Osteocyte (in vitro differentiated cells): Measurements from ENCODE around the gene KIAA1958. TPM values are rescaled to one million over a fixed set of nuclear protein-coding genes. Genes with fewer than 3 reads are reported as not detected.

Experiments used
- DNase-seq: peaks from one replicate; pipeline ENCODE4 v3.0.0; 2021; ENCODE audit warnings: mixed read lengths; ENCODE audit not compliant: unreplicated experiment; ENCODE audit errors: extremely low spot score
- H3K27ac Mint-ChIP-seq: one replicate; pipeline ENCODE4 v1.8.0; 2021; ENCODE audit warnings: mild to moderate bottlenecking, mixed read lengths; ENCODE audit not compliant: unreplicated experiment
- H3K27me3 Mint-ChIP-seq: one replicate; pipeline ENCODE4 v1.8.0; 2021; ENCODE audit warnings: mixed read lengths; ENCODE audit not compliant: unreplicated experiment
- H3K36me3 Mint-ChIP-seq: one replicate; pipeline ENCODE4 v1.8.0; 2021; ENCODE audit warnings: mixed read lengths; ENCODE audit not compliant: unreplicated experiment
- H3K4me1 Mint-ChIP-seq: one replicate; pipeline ENCODE4 v1.8.0; 2021; ENCODE audit warnings: mixed read lengths; ENCODE audit not compliant: unreplicated experiment
- H3K4me3 Mint-ChIP-seq: one replicate; pipeline ENCODE4 v1.8.0; 2021; ENCODE audit warnings: mild to moderate bottlenecking, moderate library complexity, mixed read lengths; ENCODE audit not compliant: unreplicated experiment
- H3K9me3 Mint-ChIP-seq: one replicate; pipeline ENCODE4 v1.8.0; 2021; ENCODE audit warnings: mixed read lengths; ENCODE audit not compliant: unreplicated experiment
- CTCF ChIP-seq: fragments of 200-600 bp; sonication (generic); IDR thresholded peaks from 2 replicates; pipeline ENCODE4 v1.5.0; 2021; ENCODE audit warnings: antibody characterized with exemption, mild to moderate bottlenecking, moderate library complexity
- total RNA-seq: library from RNA; stranded (reverse); gene quantifications from 2 replicates; pipeline ENCODE4 v1.2.1, GENCODE V29; 2021

The KIAA1958 gene
- total RNA-seq, 1 donor from 2014 or later = 4.9 TPM

- H3K4me3 Mint-ChIP-seq = no peak overlapping the region
- DNase-seq = no peak
- no peaks in the 10 kb centered on the region for H3K27me3 Mint-ChIP-seq
- H3K9me3 Mint-ChIP-seq = peaks cover 23% of the 10 kb centered on the region
- TF ChIP-seq CTCF = no peak
- H3K36me3 Mint-ChIP-seq = peaks cover 12% of the 10 kb centered on the region
- no peaks in the 10 kb centered on the region for H3K4me1 Mint-ChIP-seq
- H3K27ac Mint-ChIP-seq = no peak overlapping the region
Measured at GRCh38 chr9:112680731-112681402, 194.2 kb downstream of the KIAA1958 start.

- Mint-ChIP-seq H3K4me3 (no peak overlapping the region), H3K27me3 (no peaks in the 10 kb centered on the region), H3K36me3 (peaks cover 43% of the 10 kb centered on the region), H3K27ac (no peak overlapping the region), H3K9me3 (no peaks in the 10 kb centered on the region), H3K4me1 (no peaks in the 10 kb centered on the region)
- DNase-seq = no peak
- no peak for TF ChIP-seq CTCF
Measured at GRCh38 chr9:112689161-112689740, 202.6 kb downstream of the KIAA1958 start.

- Mint-ChIP-seq H3K9me3 (no peaks in the 10 kb centered on the region), H3K4me1 (no peaks in the 10 kb centered on the region), H3K27me3 (no peaks in the 10 kb centered on the region), H3K4me3 (no peak overlapping the region), H3K27ac (no peak overlapping the region), H3K36me3 (peaks cover 22% of the 10 kb centered on the region)
- no peak for TF ChIP-seq CTCF
- no peak for DNase-seq
Measured at GRCh38 chr9:112694706-112695555, 208.3 kb downstream of the KIAA1958 start.

GRCh38 chr9:112696461-112696860, 209.8 kb downstream of the KIAA1958 start:
- Mint-ChIP-seq H3K4me3 (no peak overlapping the region), H3K36me3 (peaks cover 16% of the 10 kb centered on the region), H3K4me1 (peaks cover 3% of the 10 kb centered on the region), H3K27me3 (no peaks in the 10 kb centered on the region), H3K9me3 (no peaks in the 10 kb centered on the region), H3K27ac (no peak overlapping the region)
- TF ChIP-seq CTCF = no peak
- no peak for DNase-seq

GRCh38 chr9:112699230-112699629, 212.6 kb downstream of the KIAA1958 start:
- DNase-seq = no peak
- Mint-ChIP-seq H3K27ac (no peak overlapping the region), H3K4me1 (peaks cover 3% of the 10 kb centered on the region), H3K27me3 (no peaks in the 10 kb centered on the region), H3K36me3 (peaks cover 8% of the 10 kb centered on the region), H3K9me3 (no peaks in the 10 kb centered on the region), H3K4me3 (no peak overlapping the region)
- no peak for TF ChIP-seq CTCF
